Osteocyte (in vitro differentiated cells): ENCODE data around the gene PPIL1. TPM values are rescaled to one million over a fixed set of nuclear protein-coding genes. Genes with fewer than 3 reads are reported as not detected.

Experiments used
- DNase-seq: peaks from one replicate; pipeline ENCODE4 v3.0.0; 2021; ENCODE audit warnings: mixed read lengths; ENCODE audit not compliant: unreplicated experiment; ENCODE audit errors: extremely low spot score
- H3K27ac Mint-ChIP-seq: one replicate; pipeline ENCODE4 v1.8.0; 2021; ENCODE audit warnings: mild to moderate bottlenecking, mixed read lengths; ENCODE audit not compliant: unreplicated experiment
- H3K27me3 Mint-ChIP-seq: one replicate; pipeline ENCODE4 v1.8.0; 2021; ENCODE audit warnings: mixed read lengths; ENCODE audit not compliant: unreplicated experiment
- H3K36me3 Mint-ChIP-seq: one replicate; pipeline ENCODE4 v1.8.0; 2021; ENCODE audit warnings: mixed read lengths; ENCODE audit not compliant: unreplicated experiment
- H3K4me1 Mint-ChIP-seq: one replicate; pipeline ENCODE4 v1.8.0; 2021; ENCODE audit warnings: mixed read lengths; ENCODE audit not compliant: unreplicated experiment
- H3K4me3 Mint-ChIP-seq: one replicate; pipeline ENCODE4 v1.8.0; 2021; ENCODE audit warnings: mild to moderate bottlenecking, moderate library complexity, mixed read lengths; ENCODE audit not compliant: unreplicated experiment
- H3K9me3 Mint-ChIP-seq: one replicate; pipeline ENCODE4 v1.8.0; 2021; ENCODE audit warnings: mixed read lengths; ENCODE audit not compliant: unreplicated experiment
- CTCF ChIP-seq: fragments of 200-600 bp; sonication (generic); IDR thresholded peaks from 2 replicates; pipeline ENCODE4 v1.5.0; 2021; ENCODE audit warnings: antibody characterized with exemption, mild to moderate bottlenecking, moderate library complexity
- total RNA-seq: library from RNA; stranded (reverse); gene quantifications from 2 replicates; pipeline ENCODE4 v1.2.1, GENCODE V29; 2021

PPIL1 gene
- total RNA-seq, 1 donor from 2014 or later, result 21.0 TPM

- Mint-ChIP-seq H3K27ac (no peak overlapping the region), H3K9me3 (no peaks in the 10 kb centered on the region), H3K36me3 (no peaks in the 10 kb centered on the region), H3K4me3 (no peak overlapping the region), H3K4me1 (peaks cover 8% of the 10 kb centered on the region), H3K27me3 (peaks cover 39% of the 10 kb centered on the region)
- TF ChIP-seq CTCF, result no peak
- no peak for DNase-seq
Measured at GRCh38 chr6:36836111-36837021, 38.2 kb downstream of the PPIL1 start.

GRCh38 chr6:36834576-36835341 lies 39.8 kb downstream of the PPIL1 start:
- no peak for TF ChIP-seq CTCF
- DNase-seq, result no peak
- Mint-ChIP-seq H3K36me3 (no peaks in the 10 kb centered on the region), H3K27ac (no peak overlapping the region), H3K9me3 (no peaks in the 10 kb centered on the region), H3K4me3 (no peak overlapping the region), H3K4me1 (peaks cover 8% of the 10 kb centered on the region), H3K27me3 (peaks cover 34% of the 10 kb centered on the region)

- H3K36me3 Mint-ChIP-seq, result no peaks in the 10 kb centered on the region
Measured at GRCh38 chr6:36833182-36833789, 41.3 kb downstream of the PPIL1 start.

GRCh38 chr6:36832313-36832712 lies 42.3 kb downstream of the PPIL1 start:
- TF ChIP-seq CTCF, result no peak
- Mint-ChIP-seq H3K27me3 (peaks cover 19% of the 10 kb centered on the region), H3K36me3 (no peaks in the 10 kb centered on the region), H3K4me3 (no peak overlapping the region), H3K9me3 (no peaks in the 10 kb centered on the region), H3K27ac (no peak overlapping the region), H3K4me1 (peaks cover 11% of the 10 kb centered on the region)
- DNase-seq, result no peak

More at GRCh38 chr6:36833182-36833789, 41.3 kb downstream of the PPIL1 start:
- peaks cover 4% of the 10 kb centered on the region for H3K4me1 Mint-ChIP-seq
- DNase-seq, result no peak
- no peak for TF ChIP-seq CTCF
- peaks cover 27% of the 10 kb centered on the region for H3K27me3 Mint-ChIP-seq
- no peaks in the 10 kb centered on the region for H3K9me3 Mint-ChIP-seq
- H3K4me3 Mint-ChIP-seq, result no peak overlapping the region
- no peak overlapping the region for H3K27ac Mint-ChIP-seq
